NOMO-1 (cell line): ENCODE results near the gene NRXN3.

ENCODE experiments used
- DNase-seq, 2 experiments: peaks; one replicate each; lab custom pipeline; 2025; ENCODE audit not compliant: unreplicated experiment in 2 of 2; lab: John Stamatoyannopoulos, UW

NRXN3 gene

GRCh38 chr14:79540394-79540793 is 1370.2 kb downstream of the NRXN3 start:
- no peak for DNase-seq

GRCh38 chr14:79542121-79542520 is 1371.9 kb downstream of the NRXN3 start:
- DNase-seq = no peak

- no peak for DNase-seq
These were observed 1373.2 kb downstream of the NRXN3 start for GRCh38 chr14:79543348-79543747.

GRCh38 chr14:79543967-79544697 is 1374.0 kb downstream of the NRXN3 start:
- no peak for DNase-seq

GRCh38 chr14:79544698-79545070 is 1374.5 kb downstream of the NRXN3 start:
- DNase-seq = no peak

GRCh38 chr14:79548836-79549235 is 1378.7 kb downstream of the NRXN3 start:
- DNase-seq = no peak

GRCh38 chr14:79549515-79549914 is 1379.3 kb downstream of the NRXN3 start:
- DNase-seq = no peak

GRCh38 chr14:79551523-79551922 is 1381.3 kb downstream of the NRXN3 start:
- DNase-seq = no peak

GRCh38 chr14:79552778-79553177 is 1382.6 kb downstream of the NRXN3 start:
- no peak for DNase-seq

- DNase-seq = no peak
These were observed 1384.6 kb downstream of the NRXN3 start for GRCh38 chr14:79554816-79555215.

- DNase-seq = no peak
These were observed 1385.3 kb downstream of the NRXN3 start for GRCh38 chr14:79555429-79555828.

- DNase-seq = no peak
These were observed 1387.1 kb downstream of the NRXN3 start for GRCh38 chr14:79557309-79557708.

GRCh38 chr14:79562185-79562584 is 1392.0 kb downstream of the NRXN3 start:
- no peak for DNase-seq

GRCh38 chr14:79564371-79564770 is 1394.2 kb downstream of the NRXN3 start:
- DNase-seq = no peak

GRCh38 chr14:79567306-79567705 is 1397.1 kb downstream of the NRXN3 start:
- DNase-seq = no peak

- no peak for DNase-seq
These were observed 1398.4 kb downstream of the NRXN3 start for GRCh38 chr14:79568594-79568993.

GRCh38 chr14:79569072-79569471 is 1398.9 kb downstream of the NRXN3 start:
- no peak for DNase-seq

GRCh38 chr14:79570648-79571047 is 1400.5 kb downstream of the NRXN3 start:
- DNase-seq = no peak

- DNase-seq = no peak
These were observed 1401.2 kb downstream of the NRXN3 start for GRCh38 chr14:79571366-79571765.

GRCh38 chr14:79573486-79573885 is 1403.3 kb downstream of the NRXN3 start:
- DNase-seq = no peak

GRCh38 chr14:79575032-79575431 is 1404.9 kb downstream of the NRXN3 start:
- no peak for DNase-seq

GRCh38 chr14:79576424-79576823 is 1406.3 kb downstream of the NRXN3 start:
- DNase-seq = no peak

- DNase-seq = no peak
These were observed 1408.3 kb downstream of the NRXN3 start for GRCh38 chr14:79578470-79578869.
